Measurements from ENCODE around the gene TICAM1. TPM values are rescaled to one million over a fixed set of nuclear protein-coding genes. Genes with fewer than 3 reads are reported as not detected.
"Not testable (repeated sequence)": the region's sequence is repeated elsewhere in the genome, so short reads cannot be mapped to it uniquely, and the experiment has no call there.

TICAM1 gene
- total and polyA plus RNA-seq, 7 experiments from 2014 or later: 3.8 to 28.4 (median 14.3) TPM

DNA sequence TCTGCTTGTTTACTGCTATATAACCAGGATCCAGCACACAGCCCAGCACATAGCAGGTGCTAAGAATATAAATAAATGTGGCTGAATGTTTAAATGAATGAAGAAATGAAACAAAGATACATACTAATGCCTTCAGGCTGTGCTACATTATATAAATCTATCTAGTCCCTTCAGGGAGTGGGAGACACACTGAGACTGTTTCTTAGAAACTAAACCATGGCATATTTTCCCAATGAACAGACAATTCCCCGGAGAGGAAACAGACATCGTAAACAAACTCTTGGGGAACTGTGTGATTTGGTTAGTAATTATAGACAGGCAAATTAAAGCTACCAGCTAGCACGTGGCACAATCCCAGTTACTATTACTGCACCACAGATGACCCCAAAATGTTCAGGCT lies 49.7 kb downstream of the TICAM1 start:
- no peak overlapping the region for H3K27ac Mint-ChIP-seq
- peaks cover 0 to 8% (median 0%) of the 10 kb centered on the region in 11 donors for H3K9me3 Mint-ChIP-seq
- intact Hi-C loops (cut with micrococcal nuclease): no loop called here

DNA sequence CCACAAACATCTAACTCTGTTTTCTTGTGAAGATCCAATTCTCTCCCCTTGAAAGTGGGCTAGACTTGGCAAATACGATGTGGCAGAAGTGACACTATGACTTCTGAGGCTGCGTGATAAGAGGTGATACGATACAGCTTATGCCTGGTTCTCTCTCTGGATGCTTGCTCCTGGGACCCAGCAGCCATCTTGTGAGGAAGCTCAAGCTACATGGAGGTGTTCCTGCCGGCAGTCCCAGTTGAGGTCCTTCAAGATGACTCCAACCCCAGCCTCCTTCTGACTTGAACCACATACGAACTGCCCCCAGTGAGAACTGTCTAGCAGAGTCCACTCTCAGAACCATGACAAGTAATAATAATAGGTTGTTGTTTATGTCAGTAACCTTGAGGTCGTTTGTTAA lies 50.7 kb downstream of the TICAM1 start:
- no peaks in the 10 kb centered on the region for H3K4me1 ChIP-seq (ENCODE audit: control insufficient read depth in 2 of 2, insufficient read depth in 2 of 2, low read length in 2 of 2)
- ChIA-PET CTCF (no interaction called here), POLR2A (no interaction called here)
- Mint-ChIP-seq H3K4me1 (peaks cover 0 to under 1% (median 0%) of the 10 kb centered on the region in 7 donors), H3K36me3 (peaks cover 0 to 4% (median under 1%) of the 10 kb centered on the region in 5 donors), H3K9me3 (peaks cover 0 to 8% (median 0%) of the 10 kb centered on the region in 11 donors), H3K27me3 (peaks cover 2 to 13% (median 6%) of the 10 kb centered on the region in 5 donors), H3K27ac (no peak overlapping the region), H3K4me3 (no peak overlapping the region)
- H3K27me3 ChIP-seq (ENCODE audit: control insufficient read depth in 2 of 2, insufficient read depth in 2 of 2, low read length in 2 of 2): no peaks in the 10 kb centered on the region
- ATAC-seq (no peak), DNase-seq (no peak)
- no peak overlapping the region for H3K4me3 ChIP-seq (ENCODE audit: low read length)
- H3K9me3 ChIP-seq (ENCODE audit: control insufficient read depth in 2 of 3, low read length in 3 of 3): peaks cover 0 to 5% (median 0%) of the 10 kb centered on the region in 3 experiments
- H3K27ac ChIP-seq (ENCODE audit: low read depth, low read length): no peak overlapping the region
- intact Hi-C loops (cut with micrococcal nuclease): no loop called here
- H3K36me3 ChIP-seq (ENCODE audit: control insufficient read depth in 2 of 3, insufficient read depth in 3 of 3, low read length in 3 of 3): no peaks in the 10 kb centered on the region

More for the DNA sequence above, 49.7 kb downstream of the TICAM1 start:
- H3K36me3 Mint-ChIP-seq: peaks cover 0 to 4% (median 0%) of the 10 kb centered on the region in 5 donors
- ChIA-PET CTCF (no interaction called here), POLR2A (interaction anchor here (0.6 to 0.7 kb wide), 2 partner anchors 17 to 985 kb away, joined by 4 to 5 read pairs; no protein-coding TSS in a partner anchor)
- Histone ChIP-seq H3K27ac (ENCODE audit: low read depth, low read length) (no peak overlapping the region), H3K27me3 (ENCODE audit: control insufficient read depth in 2 of 2, insufficient read depth in 2 of 2, low read length in 2 of 2) (no peaks in the 10 kb centered on the region), H3K4me3 (ENCODE audit: low read length) (no peak overlapping the region), H3K4me1 (ENCODE audit: control insufficient read depth in 2 of 2, insufficient read depth in 2 of 2, low read length in 2 of 2) (no peaks in the 10 kb centered on the region), H3K9me3 (ENCODE audit: control insufficient read depth in 2 of 3, low read length in 3 of 3) (peaks cover 0 to 5% (median 0%) of the 10 kb centered on the region in 3 experiments), H3K36me3 (ENCODE audit: control insufficient read depth in 2 of 3, insufficient read depth in 3 of 3, low read length in 3 of 3) (no peaks in the 10 kb centered on the region)
- ATAC-seq (no peak), DNase-seq (no peak)
- peaks cover 4 to 13% (median 6%) of the 10 kb centered on the region in 5 donors for H3K27me3 Mint-ChIP-seq
- no peak overlapping the region for H3K4me3 Mint-ChIP-seq
- peaks cover 0 to 5% (median 0%) of the 10 kb centered on the region in 7 donors for H3K4me1 Mint-ChIP-seq

DNA sequence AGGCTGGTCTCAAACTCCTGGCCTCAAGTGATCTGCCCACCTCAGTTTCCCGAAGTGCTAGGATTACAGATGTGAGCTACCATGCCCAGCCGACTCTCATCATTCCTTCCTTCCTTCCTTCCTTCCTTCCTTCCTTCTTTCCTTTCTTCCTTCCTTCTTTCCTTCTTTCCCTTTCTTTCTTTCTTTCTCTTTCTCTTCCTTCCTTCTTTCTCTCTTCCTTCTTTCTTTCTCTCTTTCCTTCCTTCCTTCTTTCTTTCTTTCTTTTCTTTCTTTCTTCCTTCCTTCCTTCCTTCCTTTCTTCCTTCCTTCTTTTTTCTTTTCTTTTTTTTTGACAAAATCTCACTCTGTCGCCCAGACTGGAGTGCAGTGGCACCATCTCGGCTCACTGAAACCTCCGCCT lies 53.4 kb downstream of the TICAM1 start:
- H3K9me3 Mint-ChIP-seq; H3K27ac ChIP-seq (ENCODE audit: low read depth, low read length); CTCF ChIA-PET; H3K4me1 ChIP-seq (ENCODE audit: control insufficient read depth in 2 of 2, insufficient read depth in 2 of 2, low read length in 2 of 2); H3K36me3 ChIP-seq (ENCODE audit: control insufficient read depth in 2 of 3, insufficient read depth in 3 of 3, low read length in 3 of 3); intact Hi-C loops (cut with micrococcal nuclease); H3K36me3 Mint-ChIP-seq; H3K9me3 ChIP-seq (ENCODE audit: control insufficient read depth in 2 of 3, low read length in 3 of 3); H3K4me1 Mint-ChIP-seq; H3K27me3 ChIP-seq (ENCODE audit: control insufficient read depth in 2 of 2, insufficient read depth in 2 of 2, low read length in 2 of 2); POLR2A ChIA-PET; H3K4me3 ChIP-seq (ENCODE audit: low read length); ATAC-seq; H3K27ac Mint-ChIP-seq; DNase-seq; H3K4me3 Mint-ChIP-seq: not testable (repeated sequence)
- H3K27me3 Mint-ChIP-seq: peaks cover 0 to 21% (median 15%) of the 10 kb centered on the region in 5 donors

DNA sequence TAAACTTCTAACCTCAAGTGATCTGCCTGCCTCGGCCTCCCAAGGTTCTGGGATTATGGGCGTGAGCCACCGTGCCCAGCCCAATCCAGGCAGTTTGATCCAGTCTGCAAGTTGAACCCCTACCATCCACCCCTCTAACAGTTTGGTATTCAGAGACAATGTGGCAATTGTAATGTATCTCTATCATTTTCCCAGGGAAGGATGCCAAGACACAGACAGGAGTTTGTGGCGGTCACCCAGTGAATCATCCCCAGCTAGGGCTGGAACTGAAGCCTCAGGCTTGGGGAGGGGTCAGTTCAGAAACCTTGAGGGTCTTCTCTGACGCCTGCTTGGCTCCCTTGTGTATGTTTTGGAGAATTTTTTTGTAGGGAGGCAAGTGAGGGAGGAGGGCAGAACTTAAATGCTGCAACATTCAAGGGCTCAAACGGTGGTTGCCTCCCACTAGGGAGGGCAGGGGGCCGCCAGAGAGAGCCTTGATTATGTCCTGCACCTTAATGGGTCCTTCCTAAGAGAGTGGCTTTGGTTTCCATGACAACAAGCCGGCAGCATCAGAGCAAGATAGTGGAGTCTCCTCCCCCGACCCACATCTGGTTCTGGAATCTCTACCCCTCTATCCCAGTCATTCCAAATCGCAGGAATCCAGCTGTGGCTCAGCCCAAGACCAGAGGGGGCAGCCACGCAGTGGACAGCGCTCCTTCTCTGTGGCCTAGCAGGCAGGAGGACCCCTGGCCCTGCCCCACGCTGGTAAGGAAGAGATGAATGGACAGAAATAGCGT lies 54.9 kb downstream of the TICAM1 start:
- H3K4me3 ChIP-seq (ENCODE audit: low read length): no peak overlapping the region
- H3K27ac ChIP-seq (ENCODE audit: low read depth, low read length): no peak overlapping the region
- Mint-ChIP-seq H3K36me3 (peaks cover 0 to 7% (median 0%) of the 10 kb centered on the region in 5 donors), H3K9me3 (peaks cover 0 to 7% (median 0%) of the 10 kb centered on the region in 11 donors), H3K4me3 (no peak overlapping the region), H3K27me3 (peaks cover 0 to 30% (median 22%) of the 10 kb centered on the region in 5 donors), H3K27ac (no peak overlapping the region), H3K4me1 (no peaks in the 10 kb centered on the region)
- DNase-seq (no peak), ATAC-seq (no peak)
- no peaks in the 10 kb centered on the region for H3K4me1 ChIP-seq (ENCODE audit: control insufficient read depth in 2 of 2, insufficient read depth in 2 of 2, low read length in 2 of 2)
- intact Hi-C loops (cut with micrococcal nuclease): no loop called here
- ChIA-PET POLR2A (no interaction called here), CTCF (no interaction called here)
- no peaks in the 10 kb centered on the region for H3K27me3 ChIP-seq (ENCODE audit: control insufficient read depth in 2 of 2, insufficient read depth in 2 of 2, low read length in 2 of 2)
- H3K36me3 ChIP-seq (ENCODE audit: control insufficient read depth in 2 of 3, insufficient read depth in 3 of 3, low read length in 3 of 3): no peaks in the 10 kb centered on the region
- peaks cover 0 to 5% (median 0%) of the 10 kb centered on the region in 3 experiments for H3K9me3 ChIP-seq (ENCODE audit: control insufficient read depth in 2 of 3, low read length in 3 of 3)

GRCh38 chr19:4775627-4776152 lies 55.8 kb downstream of the TICAM1 start:
- CTCF ChIA-PET: no interaction called here

DNA sequence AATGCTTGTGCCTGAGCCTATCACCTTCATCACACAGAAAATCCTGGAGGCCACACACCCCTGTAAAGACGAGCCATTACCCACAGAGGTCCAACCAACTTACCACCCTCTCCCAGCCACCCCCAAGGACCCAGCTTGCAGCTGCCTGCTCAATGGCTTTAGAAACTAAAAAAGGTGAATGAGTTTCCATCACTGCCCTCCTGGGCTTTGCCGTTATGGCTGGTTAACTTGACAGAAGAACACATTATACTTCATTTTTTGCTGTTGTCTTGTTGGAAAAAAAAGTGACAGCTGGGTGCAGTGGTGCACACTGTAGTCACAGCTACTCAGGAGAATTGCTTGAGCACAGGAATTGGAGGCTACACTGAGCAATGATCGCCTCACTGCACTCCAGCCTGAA lies 57.4 kb downstream of the TICAM1 start:
- H3K9me3 Mint-ChIP-seq: peaks cover 0 to 4% (median 0%) of the 10 kb centered on the region in 11 donors

More at GRCh38 chr19:4775627-4776152, 55.8 kb downstream of the TICAM1 start:
- Mint-ChIP-seq H3K27ac (no peak overlapping the region), H3K4me1 (no peaks in the 10 kb centered on the region), H3K9me3 (peaks cover 0 to 4% (median 0%) of the 10 kb centered on the region in 11 donors), H3K36me3 (peaks cover 0 to 4% (median 0%) of the 10 kb centered on the region in 5 donors), H3K4me3 (no peak overlapping the region), H3K27me3 (peaks cover 0 to 30% (median 19%) of the 10 kb centered on the region in 5 donors)
- Histone ChIP-seq H3K27ac (ENCODE audit: low read depth, low read length) (no peak overlapping the region), H3K4me3 (ENCODE audit: low read length) (no peak overlapping the region), H3K4me1 (ENCODE audit: control insufficient read depth in 2 of 2, insufficient read depth in 2 of 2, low read length in 2 of 2) (no peaks in the 10 kb centered on the region), H3K27me3 (ENCODE audit: control insufficient read depth in 2 of 2, insufficient read depth in 2 of 2, low read length in 2 of 2) (no peaks in the 10 kb centered on the region), H3K9me3 (ENCODE audit: control insufficient read depth in 2 of 3, low read length in 3 of 3) (peaks cover 0 to under 1% (median 0%) of the 10 kb centered on the region in 3 experiments), H3K36me3 (ENCODE audit: control insufficient read depth in 2 of 3, insufficient read depth in 3 of 3, low read length in 3 of 3) (no peaks in the 10 kb centered on the region)
- DNase-seq: no peak
- POLR2A ChIA-PET: no interaction called here
- no peak for ATAC-seq
- intact Hi-C loops (cut with micrococcal nuclease): no loop called here

More for the DNA sequence above, 57.4 kb downstream of the TICAM1 start:
- Histone ChIP-seq H3K27me3 (ENCODE audit: control insufficient read depth in 2 of 2, insufficient read depth in 2 of 2, low read length in 2 of 2) (no peaks in the 10 kb centered on the region), H3K9me3 (ENCODE audit: control insufficient read depth in 2 of 3, low read length in 3 of 3) (no peaks in the 10 kb centered on the region), H3K36me3 (ENCODE audit: control insufficient read depth in 2 of 3, insufficient read depth in 3 of 3, low read length in 3 of 3) (no peaks in the 10 kb centered on the region), H3K27ac (ENCODE audit: low read depth, low read length) (no peak overlapping the region), H3K4me3 (ENCODE audit: low read length) (no peak overlapping the region), H3K4me1 (ENCODE audit: control insufficient read depth in 2 of 2, insufficient read depth in 2 of 2, low read length in 2 of 2) (no peaks in the 10 kb centered on the region)
- ATAC-seq: no peak
- H3K4me1 Mint-ChIP-seq: peaks cover 0 to 4% (median 3%) of the 10 kb centered on the region in 7 donors
- H3K36me3 Mint-ChIP-seq: peaks cover 0 to 4% (median 0%) of the 10 kb centered on the region in 5 donors
- H3K27ac Mint-ChIP-seq: no peak overlapping the region
- CTCF ChIA-PET: no interaction called here
- intact Hi-C loops (cut with micrococcal nuclease): no loop called here
- peaks cover 0 to 30% (median 19%) of the 10 kb centered on the region in 5 donors for H3K27me3 Mint-ChIP-seq
- POLR2A ChIA-PET: no interaction called here
- no peak overlapping the region for H3K4me3 Mint-ChIP-seq
- no peak for DNase-seq

Data from naive thymus-derived CD4-positive, alpha-beta T cell (primary cell).